ENCODE measurements around the gene MYH13. TPM values are rescaled to one million over a fixed set of nuclear protein-coding genes. Genes with fewer than 3 reads are reported as not detected.

MYH13 gene
- total RNA-seq, 1 donor from 2014 or later = not detected

DNA sequence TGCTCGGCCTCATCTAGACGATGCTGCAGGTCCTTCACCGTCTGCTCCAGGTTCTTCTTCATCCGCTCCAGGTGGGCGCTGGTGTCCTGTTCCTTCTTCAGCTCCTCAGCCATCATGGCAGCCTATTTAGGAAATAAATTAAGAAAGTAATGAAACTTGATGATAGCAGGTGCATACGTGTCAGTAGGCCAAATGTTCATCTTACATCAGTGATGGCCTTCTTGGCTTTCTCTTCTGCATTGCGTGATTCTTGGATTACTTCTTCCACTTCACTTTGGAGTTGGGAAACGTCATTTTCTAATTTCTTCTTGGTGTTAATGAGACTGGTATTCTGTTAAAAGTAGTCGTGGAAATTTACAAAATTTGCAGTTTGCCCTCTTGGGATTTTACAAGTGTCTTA, 20.1 kb upstream of the MYH13 start:
- Mint-ChIP-seq H3K4me3 (no peak overlapping the region), H3K27ac (no peak overlapping the region), H3K4me1 (ENCODE audit: unreplicated experiment) (no peaks in the 10 kb centered on the region), H3K27me3 (peaks cover 20% of the 10 kb centered on the region), H3K36me3 (no peaks in the 10 kb centered on the region), H3K9me3 (no peaks in the 10 kb centered on the region)
- TF ChIP-seq, protein P1, sequence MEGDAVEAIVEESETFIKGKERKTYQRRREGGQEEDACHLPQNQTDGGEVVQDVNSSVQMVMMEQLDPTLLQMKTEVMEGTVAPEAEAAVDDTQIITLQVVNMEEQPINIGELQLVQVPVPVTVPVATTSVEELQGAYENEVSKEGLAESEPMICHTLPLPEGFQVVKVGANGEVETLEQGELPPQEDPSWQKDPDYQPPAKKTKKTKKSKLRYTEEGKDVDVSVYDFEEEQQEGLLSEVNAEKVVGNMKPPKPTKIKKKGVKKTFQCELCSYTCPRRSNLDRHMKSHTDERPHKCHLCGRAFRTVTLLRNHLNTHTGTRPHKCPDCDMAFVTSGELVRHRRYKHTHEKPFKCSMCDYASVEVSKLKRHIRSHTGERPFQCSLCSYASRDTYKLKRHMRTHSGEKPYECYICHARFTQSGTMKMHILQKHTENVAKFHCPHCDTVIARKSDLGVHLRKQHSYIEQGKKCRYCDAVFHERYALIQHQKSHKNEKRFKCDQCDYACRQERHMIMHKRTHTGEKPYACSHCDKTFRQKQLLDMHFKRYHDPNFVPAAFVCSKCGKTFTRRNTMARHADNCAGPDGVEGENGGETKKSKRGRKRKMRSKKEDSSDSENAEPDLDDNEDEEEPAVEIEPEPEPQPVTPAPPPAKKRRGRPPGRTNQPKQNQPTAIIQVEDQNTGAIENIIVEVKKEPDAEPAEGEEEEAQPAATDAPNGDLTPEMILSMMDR (conservative IDR thresholded peaks at IDR 0.05) = no peak
- DNase-seq (ENCODE audit: extremely low spot score, unreplicated experiment) = no peak

DNA sequence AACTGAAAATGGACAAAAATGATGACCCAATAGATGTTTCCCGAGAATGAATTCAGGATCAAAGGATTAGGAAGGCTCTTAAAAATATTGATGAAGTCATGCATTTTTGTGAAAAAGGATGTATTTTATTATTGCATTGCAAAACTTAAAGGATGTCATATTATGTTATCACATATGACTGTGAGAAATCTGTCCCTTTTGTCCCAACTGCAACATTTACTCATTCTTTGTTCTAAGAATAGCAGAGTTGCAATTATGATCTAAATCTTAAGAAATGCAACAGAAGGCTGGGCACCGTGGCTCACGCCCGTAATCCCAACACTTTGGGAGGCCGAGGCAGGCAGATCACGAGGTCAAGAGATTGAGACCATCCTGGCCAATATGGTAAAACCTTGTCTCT, 13.1 kb upstream of the MYH13 start:
- Mint-ChIP-seq H3K27ac (no peak overlapping the region), H3K27me3 (peaks cover 14% of the 10 kb centered on the region), H3K4me1 (ENCODE audit: unreplicated experiment) (no peaks in the 10 kb centered on the region), H3K4me3 (no peak overlapping the region), H3K9me3 (peaks cover 5% of the 10 kb centered on the region), H3K36me3 (no peaks in the 10 kb centered on the region)
- no peak for DNase-seq (ENCODE audit: extremely low spot score, unreplicated experiment)
- TF ChIP-seq, protein P1 (conservative IDR thresholded peaks at IDR 0.05) = no peak

GRCh38 chr17:10384175-10384574, 11.4 kb upstream of the MYH13 start:
- H3K9me3 Mint-ChIP-seq = peaks cover 5% of the 10 kb centered on the region
- H3K4me1 Mint-ChIP-seq (ENCODE audit: unreplicated experiment) = no peaks in the 10 kb centered on the region
- H3K27ac Mint-ChIP-seq = no peak overlapping the region
- H3K4me3 Mint-ChIP-seq = no peak overlapping the region
- H3K27me3 Mint-ChIP-seq = peaks cover 19% of the 10 kb centered on the region
- H3K36me3 Mint-ChIP-seq = no peaks in the 10 kb centered on the region
- no peak for DNase-seq (ENCODE audit: extremely low spot score, unreplicated experiment)
- TF ChIP-seq, protein P1 (conservative IDR thresholded peaks at IDR 0.05) = no peak

DNA sequence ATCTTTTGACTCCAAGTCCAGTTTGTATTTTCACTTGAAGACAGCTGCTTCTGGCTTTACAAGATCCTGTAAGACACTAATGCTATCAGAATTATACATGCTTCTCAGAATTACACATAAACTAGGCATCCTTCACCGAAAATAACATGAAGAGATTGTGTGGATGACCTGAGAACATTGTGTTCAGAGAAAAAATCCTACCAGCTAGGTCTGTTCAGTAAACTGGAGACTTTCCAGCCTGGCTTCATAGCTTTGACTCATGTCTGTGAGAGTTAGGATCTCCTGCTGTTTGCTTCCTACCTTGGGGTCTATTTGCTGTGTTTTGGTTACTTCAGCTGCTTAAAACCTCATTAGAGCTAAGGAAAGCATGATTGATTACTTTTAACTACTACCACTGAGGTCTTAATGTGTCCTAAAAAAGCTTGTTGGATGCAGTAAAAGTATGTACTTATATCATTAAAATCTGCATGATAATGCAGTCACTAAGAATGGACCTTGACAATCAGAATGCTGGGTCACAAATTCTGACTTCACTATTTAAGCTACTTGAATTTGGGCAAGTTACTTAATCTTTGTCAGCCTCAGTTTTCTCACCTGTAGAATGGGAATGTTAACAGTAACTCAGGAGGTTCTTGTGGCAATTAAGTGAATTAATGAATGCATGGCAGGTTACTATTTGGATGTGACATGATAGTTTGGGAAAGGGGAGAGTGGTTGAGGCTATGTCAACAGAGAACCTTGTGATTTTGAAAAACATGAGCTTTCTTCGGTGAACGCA, 8.0 kb upstream of the MYH13 start:
- Mint-ChIP-seq H3K4me3 (no peak overlapping the region), H3K27ac (no peak overlapping the region), H3K9me3 (no peaks in the 10 kb centered on the region), H3K4me1 (ENCODE audit: unreplicated experiment) (no peaks in the 10 kb centered on the region), H3K36me3 (no peaks in the 10 kb centered on the region), H3K27me3 (peaks cover 29% of the 10 kb centered on the region)
- TF ChIP-seq, protein P1 (conservative IDR thresholded peaks at IDR 0.05) = no peak
- no peak for DNase-seq (ENCODE audit: extremely low spot score, unreplicated experiment)

GRCh38 chr17:10370016-10370608, 2.7 kb downstream of the MYH13 start:
- H3K4me1 Mint-ChIP-seq (ENCODE audit: unreplicated experiment) = no peaks in the 10 kb centered on the region
- no peak for DNase-seq (ENCODE audit: extremely low spot score, unreplicated experiment)
- H3K36me3 Mint-ChIP-seq = no peaks in the 10 kb centered on the region
- H3K27ac Mint-ChIP-seq = no peak overlapping the region
- TF ChIP-seq, protein P1 (conservative IDR thresholded peaks at IDR 0.05) = no peak
- H3K27me3 Mint-ChIP-seq = peaks cover 20% of the 10 kb centered on the region
- H3K4me3 Mint-ChIP-seq = no peak overlapping the region
- no peaks in the 10 kb centered on the region for H3K9me3 Mint-ChIP-seq
